CD4-positive, alpha-beta T cell treated with Interleukin-15 for 1 hour (primary cell): Measurements from ENCODE around the gene XDH.

Experiments
- DNase-seq: peaks from one replicate; pipeline ENCODE4 v3.0.0-alpha.2; 2020

Gene XDH

DNA sequence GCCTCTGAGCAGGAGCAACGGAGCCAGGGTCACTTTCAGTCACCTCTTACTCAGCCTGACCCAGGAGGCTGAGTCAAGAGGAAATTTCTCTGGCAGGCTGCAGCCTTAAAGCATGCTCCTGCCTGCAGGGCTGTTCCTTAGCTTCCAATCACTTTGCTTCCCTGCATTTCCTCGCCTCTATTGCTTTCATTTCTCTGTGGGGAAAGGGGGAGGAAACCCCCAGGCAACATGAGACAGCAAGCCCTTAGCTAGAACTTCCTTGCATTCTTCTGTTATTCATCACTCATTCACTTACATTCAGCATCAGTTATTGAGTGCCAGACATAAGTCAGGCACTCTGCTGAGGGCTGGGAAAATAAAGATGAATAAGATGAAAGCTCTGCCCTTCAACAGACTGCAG, 13.0 kb downstream of the XDH start:
- no peak for DNase-seq

DNA sequence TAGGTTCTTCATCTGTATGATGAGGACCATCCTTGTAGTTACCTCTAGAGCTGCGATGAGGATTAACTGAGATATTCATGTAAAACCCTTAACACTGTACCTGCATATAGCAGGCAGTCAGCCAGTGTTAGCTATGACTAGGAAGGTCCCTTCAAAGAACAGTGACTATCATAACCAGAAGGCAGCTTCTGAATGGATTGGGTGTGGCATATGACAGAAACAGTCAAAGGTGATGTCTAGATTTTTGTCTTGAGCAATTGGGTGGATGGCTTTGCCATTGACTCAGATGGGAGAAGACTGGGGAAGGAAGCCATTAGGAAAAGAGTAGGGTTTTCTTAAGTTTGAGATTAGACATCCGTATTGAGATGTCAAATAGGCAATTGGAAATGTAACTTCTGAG, 15.7 kb downstream of the XDH start:
- DNase-seq: no peak

DNA sequence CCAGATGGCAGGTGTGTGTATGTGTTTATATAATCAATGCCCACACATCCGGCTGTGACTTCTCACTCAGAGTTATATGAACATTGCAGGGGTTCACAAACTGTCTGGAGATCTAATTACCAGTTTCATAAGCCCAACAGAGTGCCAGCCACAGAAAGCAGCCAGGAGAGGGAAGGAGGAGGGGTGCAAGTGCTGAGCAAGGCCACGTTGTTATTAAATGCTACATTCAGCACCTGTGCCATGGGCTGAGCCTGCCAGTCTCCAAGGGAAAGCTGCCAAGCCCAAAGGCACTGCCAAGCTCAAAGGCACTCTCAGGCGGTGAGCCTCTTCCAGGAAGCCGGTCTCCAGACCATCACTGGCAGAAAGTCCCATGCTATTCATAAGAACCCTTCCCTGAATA, 17.4 kb downstream of the XDH start:
- no peak for DNase-seq

DNA sequence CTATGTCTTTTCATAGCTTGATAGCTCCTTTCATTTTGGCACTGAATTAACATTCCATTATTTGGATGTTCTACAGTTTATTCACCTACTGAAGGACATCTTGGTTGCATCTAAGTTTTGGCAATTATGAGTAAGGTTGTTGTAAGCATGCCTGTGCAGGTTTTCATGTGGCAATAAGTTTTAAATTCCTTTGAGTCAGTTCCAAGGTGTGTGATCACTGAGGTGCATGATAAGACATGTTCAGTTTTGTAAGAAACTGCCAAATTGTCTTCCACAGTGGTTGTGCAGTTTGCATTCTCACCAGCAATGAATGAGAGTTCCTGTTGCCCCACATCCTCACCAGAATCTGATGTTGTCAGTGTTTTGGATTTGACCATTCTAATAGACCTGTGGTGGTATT, 24.2 kb downstream of the XDH start:
- no peak for DNase-seq

DNA sequence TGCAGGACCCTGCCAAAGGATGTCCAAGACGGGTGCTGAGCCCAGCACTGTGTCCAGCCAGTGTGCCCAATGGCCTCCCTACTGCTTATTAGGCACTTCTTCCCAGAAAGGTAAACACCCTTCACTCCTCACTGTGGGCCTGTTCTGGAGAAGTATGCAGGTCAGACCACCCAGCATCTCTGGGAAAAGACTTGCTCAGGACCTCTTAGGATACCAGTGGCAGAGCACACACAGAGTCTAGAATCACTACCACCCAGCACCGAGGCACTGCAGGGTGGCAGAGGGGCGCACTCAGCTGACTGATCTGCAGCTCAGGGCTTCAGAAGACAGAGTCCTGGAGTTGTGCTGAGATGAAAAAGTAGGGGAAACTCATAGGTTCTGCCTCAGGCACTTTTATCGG, 25.8 kb downstream of the XDH start:
- no peak for DNase-seq

DNA sequence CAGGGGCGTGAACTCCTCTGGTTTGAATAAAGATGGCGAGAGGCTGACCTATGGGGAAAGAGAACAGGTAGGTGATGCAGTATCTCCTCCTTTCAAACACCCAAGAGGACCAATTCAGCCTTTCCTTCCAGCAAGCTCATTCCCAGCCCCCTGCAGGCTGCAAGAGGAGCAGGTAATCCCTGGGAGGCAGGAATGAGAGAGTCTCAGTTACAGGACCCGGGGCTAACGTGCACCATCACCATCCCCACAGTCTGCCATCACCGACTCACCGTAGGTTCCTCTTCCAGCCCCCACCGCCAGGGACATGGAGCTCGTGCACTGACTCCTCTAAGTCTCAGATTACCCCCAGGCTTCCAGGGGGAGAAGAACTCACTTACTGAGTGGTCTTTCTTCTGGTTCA, 26.7 kb downstream of the XDH start:
- no peak for DNase-seq

DNA sequence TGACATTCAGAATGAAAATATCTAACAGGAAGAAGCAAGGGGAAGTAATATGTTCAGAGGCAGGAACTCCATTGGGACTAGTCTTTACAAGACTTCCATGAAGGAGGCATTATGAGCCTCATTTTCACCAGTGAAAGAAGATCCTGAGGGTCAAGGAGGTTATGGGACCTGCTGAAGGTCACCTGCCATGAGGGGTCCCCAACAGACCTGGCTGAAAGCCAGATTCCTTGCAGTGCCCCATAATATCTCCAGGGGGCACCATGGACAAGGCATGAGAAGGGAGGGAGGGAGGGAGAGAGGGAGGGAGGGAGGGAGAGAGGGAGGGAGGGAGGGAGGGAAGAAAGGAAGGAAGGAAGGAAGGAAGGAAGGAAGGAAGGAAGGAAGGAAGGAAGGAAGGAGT, 27.9 kb downstream of the XDH start:
- no peak for DNase-seq

DNA sequence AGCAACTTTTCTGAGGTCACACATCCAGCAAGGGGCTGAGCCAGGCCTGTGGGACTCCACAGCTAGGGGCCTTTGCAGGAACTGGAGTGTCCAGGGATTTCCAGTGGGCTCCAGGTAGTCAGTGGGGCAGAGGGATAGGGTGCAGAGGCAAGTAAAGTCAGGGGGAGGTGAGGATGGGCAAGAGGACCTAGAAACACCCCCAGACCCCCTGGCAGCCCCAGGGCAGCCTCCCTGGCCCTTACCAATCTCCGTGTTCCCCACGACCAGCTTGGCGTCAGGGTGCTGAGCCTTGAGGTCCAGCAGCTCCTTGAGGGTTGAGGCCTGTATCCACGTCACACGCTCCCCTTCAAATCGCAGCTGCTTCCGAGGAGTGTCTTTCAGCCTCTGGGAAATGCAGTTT, 28.4 kb downstream of the XDH start:
- DNase-seq: no peak

DNA sequence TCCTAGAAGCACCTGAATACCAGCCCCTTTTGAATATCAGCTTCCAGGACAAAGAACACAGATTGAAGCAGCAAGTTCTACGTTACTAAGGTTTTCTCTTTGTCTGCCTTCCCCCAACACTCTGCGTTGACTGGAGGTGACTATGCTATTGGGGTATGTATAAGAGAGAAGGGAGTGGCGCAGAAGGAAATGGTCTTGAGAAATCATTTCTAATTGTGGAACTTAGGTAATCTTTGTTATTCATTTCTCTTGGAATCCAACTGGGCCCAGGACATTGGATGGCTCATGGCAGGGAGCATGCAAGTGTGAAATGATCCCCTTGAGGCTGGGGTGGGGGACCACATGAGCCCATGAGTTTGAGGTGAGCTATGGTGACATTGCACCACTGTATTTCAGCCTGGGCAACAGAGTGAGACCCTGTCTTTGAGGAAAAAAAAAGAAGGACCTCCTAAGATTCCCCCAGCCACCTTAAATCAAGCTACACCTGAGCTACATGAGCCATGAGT, 29.7 kb downstream of the XDH start:
- no peak for DNase-seq

DNA sequence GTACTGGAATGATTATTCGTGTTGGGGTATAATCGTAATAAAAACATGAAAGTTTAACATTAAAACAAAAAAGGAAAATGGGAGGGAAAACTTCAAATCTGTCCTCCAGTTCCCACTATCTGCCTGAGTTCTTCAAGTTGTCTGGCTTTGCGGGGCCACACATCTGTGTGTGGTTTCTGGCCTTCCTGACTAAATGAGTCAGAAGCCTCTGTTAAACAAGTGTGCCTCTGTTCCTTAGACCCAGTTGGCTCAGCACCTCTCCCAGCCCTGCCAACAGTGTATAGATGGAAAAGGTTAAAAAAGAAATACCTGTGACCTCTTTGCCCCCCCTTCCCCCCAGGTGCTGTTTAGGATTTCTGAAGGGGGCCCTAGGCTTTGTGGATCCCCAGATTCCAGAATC, 30.2 kb downstream of the XDH start:
- DNase-seq: no peak

DNA sequence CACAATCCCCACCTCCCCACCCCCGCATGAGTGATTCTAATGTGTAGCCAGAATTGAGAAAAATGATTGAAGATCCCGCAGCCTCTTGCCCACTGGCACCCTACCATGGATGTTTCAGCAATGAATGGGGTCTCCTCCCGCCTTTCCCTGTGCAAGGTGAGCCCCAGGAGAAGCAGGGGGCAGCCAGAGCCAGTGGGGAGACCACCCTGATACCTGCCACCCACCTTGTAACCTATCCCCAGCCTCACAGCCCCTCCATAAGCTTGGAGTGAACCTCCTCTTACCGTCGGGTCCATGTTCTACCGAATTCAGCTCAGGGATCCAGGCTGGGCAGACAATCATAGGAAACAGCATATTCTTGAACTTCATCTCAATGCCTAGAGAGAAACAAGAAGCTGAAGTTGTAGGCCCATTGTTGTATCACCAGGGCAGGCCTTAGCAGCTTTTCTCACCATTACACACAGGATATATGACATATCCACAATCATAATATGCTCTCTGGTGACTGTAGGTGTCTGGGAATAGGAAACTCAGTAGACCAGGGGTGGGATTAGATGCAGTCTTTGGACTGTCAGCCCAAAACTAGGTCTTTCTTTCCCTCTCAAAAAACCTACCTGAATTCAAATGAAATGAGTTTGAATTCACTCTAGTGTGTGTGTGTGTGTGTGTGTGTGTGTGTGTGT, 30.9 kb downstream of the XDH start:
- no peak for DNase-seq

DNA sequence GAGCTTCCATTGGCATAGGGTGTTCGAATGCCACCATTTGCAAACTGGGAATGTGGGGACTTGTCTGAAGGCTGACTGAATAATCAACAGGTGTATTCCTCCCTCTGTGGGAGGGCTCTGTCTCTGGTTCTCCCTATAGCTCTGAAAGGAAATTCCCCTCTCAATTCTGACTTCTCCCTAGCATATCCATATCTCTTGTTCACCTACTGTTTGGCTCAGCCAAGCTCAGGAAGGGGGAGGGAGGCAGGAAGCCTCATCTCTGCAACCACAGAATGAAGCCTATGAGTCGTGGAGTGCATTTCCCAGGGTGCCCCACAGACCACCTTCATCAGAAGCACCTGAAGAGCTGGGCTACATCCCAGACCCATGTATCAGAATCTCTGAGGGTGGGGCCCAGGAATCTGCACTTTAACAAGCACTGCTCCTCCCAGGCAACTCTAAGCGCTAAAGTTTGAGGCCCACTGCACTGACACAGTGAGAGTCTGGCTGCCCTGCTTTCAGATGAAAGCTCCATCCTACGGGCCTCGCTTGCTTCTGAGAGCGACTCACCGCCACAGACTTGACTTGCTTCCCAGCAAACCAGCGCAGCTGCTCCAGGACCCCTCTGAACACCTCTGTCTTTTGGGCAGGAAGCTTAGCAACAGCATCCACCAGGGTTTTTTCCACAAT, 32.0 kb downstream of the XDH start:
- no peak for DNase-seq

DNA sequence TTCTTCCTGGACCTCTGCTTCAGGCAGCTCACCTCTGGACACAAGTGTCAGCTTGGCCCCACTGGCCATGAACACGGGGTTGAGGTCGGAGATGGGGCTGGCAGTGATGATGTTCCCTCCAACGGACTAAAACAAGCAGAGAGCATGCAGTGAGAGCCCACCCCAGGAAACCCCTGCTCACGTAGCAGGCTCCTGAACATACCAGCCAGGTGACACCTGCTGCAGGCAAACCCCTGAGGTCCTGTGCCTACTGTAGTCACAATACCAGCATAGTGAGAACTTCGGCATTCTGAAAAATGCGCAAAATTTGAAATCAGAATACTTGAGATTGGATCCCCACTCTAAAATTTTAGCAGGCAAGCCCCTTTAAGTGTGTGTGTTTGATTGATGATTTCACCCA, 32.9 kb downstream of the XDH start:
- DNase-seq: no peak

DNA sequence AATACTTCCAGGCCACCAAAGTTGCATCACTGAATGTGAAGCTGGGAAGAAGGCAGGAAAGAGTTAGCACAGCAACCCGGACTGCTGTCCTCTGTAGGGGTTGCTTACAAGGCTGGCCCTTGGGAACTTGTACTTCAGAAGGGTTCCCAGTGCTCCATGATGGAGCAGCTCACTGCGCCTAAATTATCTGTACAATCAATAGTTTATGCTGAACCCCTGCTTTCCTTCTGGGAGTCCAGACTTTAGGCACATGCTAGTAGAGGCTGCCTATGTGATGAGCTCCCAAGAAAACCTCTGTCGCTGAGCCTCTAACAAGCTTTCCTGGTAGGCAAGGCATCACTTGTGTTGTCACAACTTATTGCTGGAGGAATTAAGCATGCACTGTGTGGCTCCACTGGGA, 34.3 kb downstream of the XDH start:
- DNase-seq: no peak

DNA sequence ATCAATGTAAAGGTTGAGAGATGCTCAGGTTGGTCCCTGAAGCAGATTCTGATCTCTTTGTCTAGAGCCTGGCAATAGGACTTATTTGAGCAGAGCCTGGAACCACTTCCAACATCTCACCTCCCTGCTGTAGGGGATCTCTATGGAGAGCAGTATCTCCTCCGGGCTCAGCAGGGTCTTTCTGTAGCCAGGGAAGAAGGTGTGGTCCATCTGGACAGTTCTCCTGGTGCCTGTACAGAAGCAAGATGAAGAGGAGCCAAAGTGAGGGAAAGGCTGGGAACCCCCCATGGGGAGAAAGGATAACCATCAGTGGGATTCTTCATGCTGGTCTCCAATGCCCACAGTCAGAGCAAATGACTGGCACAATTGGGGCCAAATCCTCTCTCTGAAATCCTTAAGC, 34.8 kb downstream of the XDH start:
- no peak for DNase-seq

DNA sequence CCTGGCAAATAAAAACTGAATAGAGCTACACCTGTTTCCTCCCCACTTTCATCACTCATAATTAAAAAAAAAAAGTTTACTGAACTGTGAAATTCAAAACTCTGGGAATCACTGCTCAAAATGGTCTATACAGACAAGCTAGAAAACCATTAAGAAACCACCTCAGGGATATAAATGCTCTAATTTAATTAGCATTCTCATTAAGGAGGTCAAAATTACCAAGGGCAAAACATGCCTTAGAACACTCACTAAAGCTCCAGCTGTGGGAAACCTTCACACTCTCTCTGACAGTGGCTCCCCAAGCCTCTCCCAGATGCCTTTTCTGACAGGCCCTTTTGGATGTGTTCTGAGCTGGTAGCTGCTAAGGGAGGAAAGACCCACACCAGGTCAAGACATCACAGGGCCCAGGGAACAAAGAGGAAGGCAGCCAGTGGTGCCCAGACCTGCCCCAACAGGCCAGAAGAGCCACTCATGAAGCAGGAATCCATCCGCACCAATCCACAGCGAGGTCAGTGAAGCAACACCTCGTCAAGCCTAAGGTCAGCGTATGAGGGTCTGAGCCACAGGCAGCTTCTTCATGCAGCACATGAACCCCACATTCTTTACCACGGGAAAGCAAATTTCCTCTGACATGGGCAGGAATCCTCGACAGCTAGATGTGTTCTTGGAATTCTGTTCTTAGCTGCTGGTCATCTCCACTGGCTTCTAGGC, 35.6 kb downstream of the XDH start:
- no peak for DNase-seq

DNA sequence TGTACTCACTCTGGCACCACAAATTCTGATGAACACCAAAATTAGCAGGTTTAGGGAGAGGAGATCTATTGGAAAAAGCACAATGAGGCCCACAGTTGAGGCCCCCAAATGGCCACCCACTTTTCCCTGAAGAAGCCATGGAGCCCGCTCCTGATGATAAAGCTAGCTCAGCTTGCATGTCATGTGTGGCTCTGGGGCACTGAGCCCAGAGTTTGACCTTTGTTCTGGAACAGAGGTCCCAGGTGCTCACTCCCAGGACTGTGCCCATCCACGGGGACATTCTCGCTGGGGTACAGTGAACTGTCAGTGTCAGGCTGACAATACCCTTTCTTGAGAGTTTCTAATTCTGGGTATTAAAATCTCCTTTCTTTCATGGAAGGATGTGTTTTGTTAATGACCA, 36.2 kb downstream of the XDH start:
- DNase-seq: no peak

DNA sequence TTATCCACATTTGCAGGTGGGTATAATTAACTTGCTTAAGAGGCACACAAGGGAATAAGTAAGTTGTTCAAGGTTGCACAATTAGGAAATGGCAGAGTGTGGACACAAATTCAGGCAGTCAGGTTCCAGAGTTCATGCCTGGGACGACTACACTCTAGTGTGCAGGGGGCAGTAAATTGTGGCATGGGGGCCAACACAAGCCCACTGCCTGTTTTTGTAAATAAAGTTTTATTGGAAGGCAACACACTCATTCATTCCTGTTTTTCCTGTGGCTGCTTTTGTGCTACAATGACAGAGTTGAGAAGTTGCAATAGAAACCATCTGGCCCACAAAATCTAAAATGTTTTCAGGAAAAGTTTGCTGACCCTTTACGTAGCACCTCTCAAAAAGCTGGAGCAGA, 41.4 kb downstream of the XDH start:
- no peak for DNase-seq

DNA sequence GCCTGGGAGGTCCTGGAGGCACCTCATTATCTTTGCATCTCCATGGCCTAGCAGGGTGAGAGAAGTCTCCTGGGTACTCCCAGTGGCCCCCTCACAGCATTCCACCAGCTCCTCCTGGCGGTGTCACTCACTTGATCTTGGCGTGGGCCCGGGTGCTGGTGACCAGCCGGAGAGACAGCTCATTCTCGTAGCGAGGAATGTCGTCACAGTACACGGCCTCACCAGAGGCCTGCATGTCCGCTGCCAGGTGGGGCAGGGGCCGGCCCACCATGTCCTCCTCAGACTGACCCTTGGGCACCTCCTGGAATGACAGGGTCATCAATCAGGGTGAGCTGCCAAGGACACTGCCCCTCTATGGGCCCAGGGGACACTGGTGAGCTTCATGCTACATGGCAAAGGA, 42.4 kb downstream of the XDH start:
- DNase-seq: no peak

DNA sequence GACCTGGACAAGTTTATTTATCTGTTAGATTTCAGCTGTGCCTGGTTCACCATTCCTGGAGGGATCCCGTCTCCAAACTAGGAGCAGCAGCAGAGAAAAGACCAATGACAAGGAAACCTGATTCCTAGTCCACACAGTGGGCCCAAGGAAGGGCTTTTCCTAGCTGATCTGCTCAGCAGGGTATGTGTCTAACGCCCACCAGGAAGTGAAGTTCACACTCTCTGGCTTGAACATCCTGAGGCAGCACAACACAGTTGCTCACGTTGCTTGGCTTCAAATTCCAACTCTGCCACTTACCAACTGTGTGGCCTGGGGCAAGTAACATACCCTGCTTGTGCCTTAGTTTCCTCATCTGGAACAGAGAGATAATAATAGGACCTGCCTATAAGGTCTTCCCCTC, 42.9 kb downstream of the XDH start:
- no peak for DNase-seq

DNA sequence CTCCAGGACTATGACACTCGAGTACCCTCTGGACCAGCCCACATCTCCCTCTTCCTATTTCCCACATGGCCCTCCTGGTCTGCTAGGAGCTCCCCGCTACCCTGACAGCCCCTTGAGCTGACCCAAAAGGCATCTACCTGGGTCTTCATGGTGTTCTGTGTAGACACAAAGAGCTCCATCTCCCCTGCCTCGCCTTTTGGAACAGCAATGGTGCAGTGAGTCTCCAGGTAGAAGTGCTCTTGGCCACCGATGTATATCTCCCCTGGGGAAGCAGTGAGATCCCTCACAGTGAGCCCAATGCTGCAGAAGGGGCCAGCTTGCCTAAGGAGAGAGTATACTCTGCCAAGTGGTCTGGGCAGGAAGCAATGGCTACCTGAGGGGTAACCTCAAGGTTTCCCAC, 47.8 kb downstream of the XDH start:
- no peak for DNase-seq

DNA sequence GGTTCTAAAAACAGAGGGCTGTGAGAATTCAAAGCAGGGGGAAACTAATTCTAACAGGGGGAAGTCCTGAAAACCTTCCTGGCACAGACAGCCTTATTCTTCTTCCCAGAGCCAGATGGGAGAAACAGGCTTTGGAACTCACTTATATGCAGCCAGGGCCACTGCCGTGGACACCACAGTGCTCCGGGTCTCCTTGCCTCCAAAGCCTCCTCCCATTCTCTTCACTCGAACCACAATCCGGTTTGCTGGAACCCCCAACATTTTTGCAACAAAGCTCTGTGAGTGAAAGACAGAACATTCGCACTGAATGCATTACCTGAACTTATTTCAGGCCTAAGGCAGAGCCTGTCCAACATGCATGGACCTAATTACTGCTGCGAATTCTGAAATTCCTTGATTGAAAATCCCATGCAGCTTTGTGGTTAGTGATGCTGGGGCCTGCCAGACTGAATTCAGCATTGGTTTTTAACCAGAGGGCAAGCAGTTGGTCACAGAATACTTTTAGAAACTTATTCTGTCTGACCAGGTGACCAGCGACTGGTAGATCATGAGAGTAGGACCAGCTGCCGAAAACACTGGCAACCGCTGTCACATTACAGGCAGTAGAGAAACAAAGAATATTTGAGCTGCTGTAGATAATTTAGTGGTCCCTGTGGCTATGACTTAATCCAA, 48.6 kb downstream of the XDH start:
- no peak for DNase-seq

DNA sequence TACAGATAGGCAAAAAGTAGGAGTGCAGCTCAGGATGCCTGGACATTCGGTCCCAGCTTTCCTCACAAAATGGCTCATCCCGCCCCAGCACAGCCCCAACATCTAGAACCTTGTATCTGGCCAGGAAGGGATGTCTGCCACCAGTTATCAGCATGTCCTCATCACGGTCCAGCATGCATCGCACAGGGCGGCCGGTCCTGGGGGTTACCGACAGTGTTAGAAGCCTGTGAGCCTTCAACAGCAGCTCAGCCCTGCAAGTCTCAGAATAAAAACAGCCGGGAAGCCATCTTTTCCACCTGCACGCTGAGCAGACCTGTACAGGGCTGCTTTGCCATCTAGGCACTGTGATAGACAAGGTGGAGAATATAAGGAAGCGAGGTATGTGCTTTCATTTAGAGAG, 49.2 kb downstream of the XDH start:
- no peak for DNase-seq
